SK-N-MC (cell line): ENCODE data around the gene JAZF1.

Experiments
- DNase-seq: peaks from one replicate; pipeline ENCODE4 v3.0.0-alpha.2; 2011; ENCODE audit warnings: low read depth, low spot score
- H3K27ac ChIP-seq: fragments of 200-600 bp; sonication (generic); 2 replicates; pipeline ENCODE4 v1.5.1; 2016; ENCODE audit warnings: mixed run types
- H3K36me3 ChIP-seq: fragments of 200-600 bp; sonication (generic); 2 replicates; pipeline ENCODE4 v1.6.1; 2017; ENCODE audit warnings: antibody characterized with exemption, low read length, mixed read lengths; ENCODE audit not compliant: insufficient read depth
- H3K4me3 ChIP-seq: fragments of 200-600 bp; sonication (generic); 2 replicates; pipeline ENCODE4 v1.5.1; 2016
- H3K9ac ChIP-seq: fragments of 200-600 bp; sonication (generic); 2 replicates; pipeline ENCODE4 v1.8.0; 2017; ENCODE audit warnings: mixed run types, mixed read lengths; ENCODE audit not compliant: insufficient read length
- H3K9me3 ChIP-seq: fragments of 200-600 bp; sonication (generic); 2 replicates; pipeline ENCODE4 v1.6.1; 2017; ENCODE audit warnings: low read depth, mild to moderate bottlenecking, antibody characterized with exemption, low read length, moderate library complexity, mixed read lengths
- EZH2 ChIP-seq: fragments of 200-600 bp; sonication (generic); IDR thresholded peaks from one replicate; pipeline ENCODE4 v1.6.1; 2017; ENCODE audit warnings: antibody characterized with exemption
- FOXP2 ChIP-seq: optimal IDR thresholded peaks from 2 replicates; pipeline ENCODE3; 2011; ENCODE audit warnings: mild to moderate bottlenecking, moderate library complexity; ENCODE audit not compliant: insufficient read depth; ENCODE audit errors: extremely low read length, control extremely low read depth
- POLR2AphosphoS5 ChIP-seq: IDR thresholded peaks from 2 replicates; pipeline ENCODE4 v1.6.1; 2012; ENCODE audit warnings: mild to moderate bottlenecking, low read depth, low read length, borderline replicate concordance

JAZF1 gene

DNA sequence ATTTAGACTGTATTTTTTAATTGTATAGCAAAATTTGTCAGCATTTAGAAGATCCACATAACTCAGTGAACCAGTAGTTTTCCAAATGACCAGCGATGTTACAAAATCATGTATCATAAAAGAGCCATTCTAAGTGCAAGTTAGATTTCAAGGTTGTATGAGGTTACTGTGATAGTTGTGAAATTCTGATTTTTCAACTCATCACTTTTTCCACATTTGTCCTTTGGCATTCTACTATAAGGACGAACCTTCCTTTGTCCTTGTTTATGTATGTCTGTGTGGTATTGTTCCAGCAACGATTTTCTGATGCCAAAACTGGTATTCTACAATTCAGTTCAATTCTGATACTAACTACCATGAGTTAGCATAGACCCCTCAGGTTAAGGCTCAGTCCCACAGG lies 376.5 kb downstream of the JAZF1 start:
- H3K27ac ChIP-seq, result no peak overlapping the region
- no peak overlapping the region for H3K9ac ChIP-seq
- DNase-seq, result no peak
- TF ChIP-seq FOXP2, result no peak
- TF ChIP-seq POLR2AphosphoS5, result no peak
- no peak for TF ChIP-seq EZH2
- H3K36me3 ChIP-seq, result 0 out of 2 replicates have a peak, but pooled peaks cover 4% of the 10 kb centered on the region
- H3K4me3 ChIP-seq, result no peak overlapping the region
- no peaks in the 10 kb centered on the region for H3K9me3 ChIP-seq

DNA sequence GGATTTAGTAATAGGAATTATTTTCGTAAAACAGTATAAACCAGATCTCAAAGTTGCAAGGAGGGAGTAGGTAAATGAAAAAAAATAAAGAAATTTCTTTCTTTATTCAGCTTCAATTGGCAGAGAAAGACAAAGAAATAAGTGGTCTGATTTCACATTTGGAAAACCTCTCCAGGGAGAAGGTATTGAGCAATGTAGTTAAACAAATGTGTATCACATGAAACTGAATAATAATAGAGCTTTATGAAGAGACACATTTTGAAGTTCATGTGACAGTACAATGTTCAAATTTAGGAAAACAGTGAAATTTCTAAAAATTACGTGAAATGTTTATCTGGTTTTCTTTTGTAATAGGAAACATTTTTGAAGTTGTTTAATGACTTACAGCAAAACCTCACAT lies 377.6 kb downstream of the JAZF1 start:
- H3K27ac ChIP-seq, result peak overlapping the region; percentile 22; the same call in 1 of the 2 replicates
- no peaks in the 10 kb centered on the region for H3K9me3 ChIP-seq
- 0 out of 2 replicates have a peak, but pooled peaks cover 4% of the 10 kb centered on the region for H3K36me3 ChIP-seq
- peak; percentile 14 for DNase-seq
- H3K4me3 ChIP-seq, result no peak overlapping the region
- no peak for TF ChIP-seq EZH2
- TF ChIP-seq POLR2AphosphoS5, result no peak
- TF ChIP-seq FOXP2, result no peak
- no peak overlapping the region for H3K9ac ChIP-seq

DNA sequence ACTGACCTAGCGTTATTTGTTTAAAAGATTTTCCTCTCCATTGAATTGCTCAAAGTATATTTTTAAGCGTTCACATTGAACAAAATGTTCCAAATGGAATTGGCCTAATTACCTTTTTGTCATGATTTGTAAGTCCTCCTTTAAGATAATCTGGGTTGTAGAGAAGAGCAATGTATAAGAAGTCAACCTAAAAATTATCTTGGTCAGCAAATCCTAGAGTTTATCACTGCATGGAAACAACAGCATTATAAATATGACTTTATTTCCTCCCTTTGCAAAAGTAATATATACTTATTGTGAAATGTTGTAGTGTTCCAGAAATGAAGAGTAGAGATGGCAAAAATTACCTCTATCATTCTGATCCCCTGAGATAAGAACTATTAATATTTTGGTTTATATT lies 381.4 kb downstream of the JAZF1 start:
- Histone ChIP-seq H3K4me3 (no peak overlapping the region), H3K9ac (no peak overlapping the region), H3K27ac (no peak overlapping the region), H3K9me3 (no peaks in the 10 kb centered on the region), H3K36me3 (peaks cover 18% of the 10 kb centered on the region)
- TF ChIP-seq FOXP2, result no peak
- TF ChIP-seq POLR2AphosphoS5, result no peak
- no peak for TF ChIP-seq EZH2
- DNase-seq, result no peak

DNA sequence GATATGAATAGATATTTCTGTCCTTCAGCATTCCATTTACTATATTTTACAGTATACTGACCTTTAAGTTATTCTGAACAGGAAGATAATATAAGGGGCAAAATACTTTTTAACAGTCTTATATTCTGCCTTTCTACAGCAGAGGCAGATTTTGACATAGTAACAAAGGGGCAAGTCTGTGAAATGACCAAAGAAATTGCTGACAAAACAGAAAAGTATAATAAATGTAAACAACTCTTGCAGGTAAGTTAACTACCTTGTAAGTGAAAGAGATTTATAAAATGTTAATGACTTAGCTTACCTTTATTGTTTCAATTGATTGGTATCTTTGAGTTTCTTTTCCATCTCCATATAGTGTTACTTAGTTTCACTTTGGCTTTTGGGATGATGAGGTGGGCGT lies 384.6 kb downstream of the JAZF1 start:
- Histone ChIP-seq H3K9me3 (no peaks in the 10 kb centered on the region), H3K9ac (no peak overlapping the region), H3K27ac (no peak overlapping the region), H3K4me3 (no peak overlapping the region), H3K36me3 (peaks cover 31% of the 10 kb centered on the region)
- DNase-seq, result no peak
- TF ChIP-seq POLR2AphosphoS5 (no peak), FOXP2 (no peak), EZH2 (no peak)

DNA sequence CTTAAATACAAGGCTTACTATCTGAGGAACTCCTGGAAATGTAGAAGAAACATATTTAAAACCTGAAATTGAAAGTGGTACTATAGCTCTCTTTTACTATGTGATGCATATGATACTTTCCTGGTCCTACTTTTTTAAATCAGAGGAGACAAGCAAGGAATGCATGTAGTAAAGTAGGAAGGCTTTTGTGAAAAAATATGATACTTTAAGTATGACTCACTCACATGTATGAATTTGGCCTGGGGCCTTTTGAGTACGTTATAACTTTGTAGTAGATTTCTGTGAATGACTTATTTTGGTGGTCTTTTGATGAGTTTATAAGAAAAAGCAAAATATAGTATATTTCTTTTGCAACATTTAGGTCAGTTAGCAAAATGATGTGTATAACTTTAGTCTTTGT lies 386.8 kb downstream of the JAZF1 start:
- TF ChIP-seq FOXP2 (no peak), EZH2 (no peak), POLR2AphosphoS5 (no peak)
- Histone ChIP-seq H3K9me3 (no peaks in the 10 kb centered on the region), H3K36me3 (peaks cover 31% of the 10 kb centered on the region)

DNA sequence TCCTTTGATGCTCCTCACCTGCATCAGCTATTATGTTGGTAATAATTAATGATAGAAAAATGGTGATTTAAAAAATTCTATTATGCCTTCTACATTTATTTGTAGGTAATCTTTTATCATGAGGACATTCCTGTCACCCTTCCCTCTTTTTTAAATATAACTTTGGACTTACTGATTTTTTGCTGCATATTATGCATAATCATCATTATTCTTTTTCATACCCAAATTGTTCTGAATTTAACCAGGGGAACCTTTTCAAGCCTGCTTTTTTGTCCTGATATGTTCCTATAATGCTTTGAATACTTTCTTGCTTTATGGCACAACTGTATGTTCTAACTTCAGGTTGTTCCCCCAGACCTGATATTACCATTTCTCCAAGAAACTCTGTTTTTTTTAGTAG lies 392.2 kb downstream of the JAZF1 start:
- TF ChIP-seq FOXP2, result no peak
- TF ChIP-seq EZH2, result no peak
- TF ChIP-seq POLR2AphosphoS5, result no peak
- Histone ChIP-seq H3K4me3 (no peak overlapping the region), H3K36me3 (peaks cover 24% of the 10 kb centered on the region), H3K9me3 (no peaks in the 10 kb centered on the region), H3K9ac (no peak overlapping the region), H3K27ac (no peak overlapping the region)
- no peak for DNase-seq

More for the DNA sequence above, 386.8 kb downstream of the JAZF1 start:
- H3K4me3 ChIP-seq, result no peak overlapping the region
- no peak for DNase-seq
- no peak overlapping the region for H3K9ac ChIP-seq
- H3K27ac ChIP-seq, result no peak overlapping the region

DNA sequence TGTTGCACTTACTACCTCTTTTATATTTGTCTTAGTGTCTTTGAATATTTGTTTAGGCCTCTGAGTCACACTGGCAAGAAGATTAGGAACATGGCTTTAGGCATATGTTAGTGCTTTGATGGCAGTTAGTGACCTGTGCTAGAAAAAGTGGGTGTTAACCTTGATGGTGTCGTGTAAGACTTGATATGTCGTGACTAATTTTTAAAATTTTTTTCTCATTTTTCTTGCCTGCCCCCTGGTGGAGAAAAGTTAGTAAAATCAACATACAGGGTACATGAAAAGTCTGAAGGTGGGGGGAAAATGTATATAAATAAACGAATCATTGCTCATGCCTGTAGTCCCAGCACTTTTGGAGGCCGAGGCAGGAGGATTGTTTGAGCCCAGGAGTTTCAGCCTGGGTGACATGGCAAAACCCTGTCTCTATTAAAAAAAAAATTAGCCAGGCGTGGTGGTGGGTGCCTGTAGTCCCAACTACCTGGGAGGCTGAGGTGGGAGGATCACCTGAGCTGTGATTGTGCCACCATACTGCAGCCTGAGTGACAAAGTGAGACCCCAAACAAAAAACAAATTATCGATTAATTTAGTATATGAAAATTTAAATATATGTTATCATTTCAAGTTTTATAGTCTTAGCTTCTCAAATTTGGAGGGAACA lies 396.1 kb downstream of the JAZF1 start:
- Histone ChIP-seq H3K9me3 (no peaks in the 10 kb centered on the region), H3K27ac (no peak overlapping the region), H3K9ac (no peak overlapping the region), H3K36me3 (peaks cover 12% of the 10 kb centered on the region), H3K4me3 (no peak overlapping the region)
- TF ChIP-seq POLR2AphosphoS5 (no peak), EZH2 (no peak), FOXP2 (no peak)
- no peak for DNase-seq

DNA sequence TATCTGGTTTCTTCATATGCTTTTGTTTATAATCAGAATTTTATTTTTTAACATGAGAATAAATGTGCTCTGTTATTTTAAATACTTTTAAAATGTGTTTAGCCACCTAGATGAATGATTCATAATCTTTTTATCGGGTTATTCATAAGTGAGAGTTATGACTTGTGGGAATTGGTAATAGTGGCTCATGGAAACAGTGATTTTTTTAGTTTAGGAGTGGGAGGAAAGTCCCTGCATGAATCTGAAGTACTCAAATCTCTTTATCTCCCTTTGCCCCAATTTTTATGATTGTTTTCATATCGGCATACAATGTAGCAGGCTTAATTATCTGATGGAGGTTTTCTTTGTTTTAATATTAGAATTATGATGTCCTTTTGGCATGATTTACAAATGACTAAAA lies 397.7 kb downstream of the JAZF1 start:
- H3K9ac ChIP-seq, result no peak overlapping the region
- H3K4me3 ChIP-seq, result no peak overlapping the region
- DNase-seq, result no peak
- H3K36me3 ChIP-seq, result peaks cover 9% of the 10 kb centered on the region
- no peak overlapping the region for H3K27ac ChIP-seq
- H3K9me3 ChIP-seq, result no peaks in the 10 kb centered on the region
- TF ChIP-seq FOXP2 (no peak), POLR2AphosphoS5 (no peak), EZH2 (no peak)

DNA sequence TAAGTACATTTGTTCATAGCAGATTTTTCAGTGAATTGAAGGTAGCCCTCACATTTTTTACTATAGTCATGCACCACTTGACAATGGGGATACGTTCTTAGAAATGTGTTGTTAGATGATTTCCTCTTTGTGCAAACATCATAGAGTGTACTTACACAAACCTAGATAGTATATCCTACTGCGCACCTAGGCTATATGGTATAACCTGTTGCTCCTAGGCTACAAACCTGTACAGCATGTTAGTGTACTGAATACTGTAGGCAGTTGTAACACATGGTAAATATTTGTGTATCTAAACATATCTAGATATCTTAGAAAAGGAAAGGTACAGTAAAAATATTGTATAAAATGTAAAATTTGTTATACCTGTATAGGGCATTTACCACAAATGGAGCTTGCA lies 399.4 kb downstream of the JAZF1 start:
- Histone ChIP-seq H3K4me3 (no peak overlapping the region), H3K9me3 (no peaks in the 10 kb centered on the region), H3K27ac (no peak overlapping the region), H3K36me3 (peaks cover 4% of the 10 kb centered on the region; the same call in 1 of the 2 replicates), H3K9ac (no peak overlapping the region)
- no peak for DNase-seq
- TF ChIP-seq POLR2AphosphoS5, result no peak
- TF ChIP-seq EZH2, result no peak
- no peak for TF ChIP-seq FOXP2
